Activated B cell treated with CpG ODN at 0.5 μM for 24 hours (primary cell): ENCODE data around the gene C2orf42. TPM values are rescaled to one million over a fixed set of nuclear protein-coding genes. Genes with fewer than 3 reads are reported as not detected.
"Not testable (repeated sequence)": the region's sequence is repeated elsewhere in the genome, so short reads cannot be mapped to it uniquely, and the experiment has no call there.

Experiments used
- ATAC-seq: fragments of 200-7000 bp; cut with Tn5 transposase; one replicate; pipeline ENCODE4 v1.10.0; 2021; ENCODE audit warnings: low read depth, mild to moderate bottlenecking, moderate library complexity
- CTCF ChIA-PET: fragments of 350-600 bp; sonication (Branson Sonifier 250); formaldehyde crosslinking; loops from one replicate; lab custom pipeline; 2021; ENCODE audit warnings: antibody characterized with exemption; lab: Charles Lee
- POLR2A ChIA-PET: fragments of 350-600 bp; sonication (Branson Sonifier 250); formaldehyde crosslinking; loops from one replicate; lab custom pipeline; 2021; ENCODE audit warnings: antibody characterized with exemption; lab: Charles Lee
- DNase-seq: peaks from one replicate; pipeline ENCODE4 v3.0.0; 2022
- H3K27ac Mint-ChIP-seq: one replicate; pipeline ENCODE4 v1.8.0; 2020; ENCODE audit warnings: mixed read lengths
- H3K27me3 Mint-ChIP-seq: one replicate; pipeline ENCODE4 v1.8.0; 2021; ENCODE audit warnings: mixed read lengths
- H3K36me3 Mint-ChIP-seq: one replicate; pipeline ENCODE4 v1.8.0; 2021; ENCODE audit warnings: low read depth, mixed read lengths
- H3K4me1 Mint-ChIP-seq: one replicate; pipeline ENCODE4 v1.8.0; 2021; ENCODE audit warnings: mixed read lengths
- H3K4me3 Mint-ChIP-seq: one replicate; pipeline ENCODE4 v1.8.0; 2020; ENCODE audit warnings: mild to moderate bottlenecking, mixed read lengths
- H3K9me3 Mint-ChIP-seq: one replicate; pipeline ENCODE4 v1.8.0; 2020; ENCODE audit warnings: mixed read lengths
- CTCF ChIP-seq: fragments of 200-600 bp; IDR thresholded peaks from one replicate; pipeline ENCODE4 v1.8.0; 2022; ENCODE audit warnings: antibody characterized with exemption, mild to moderate bottlenecking
- intact Hi-C: fragments of 100-400 bp; cut with micrococcal nuclease; formaldehyde crosslinking; loops from one replicate; pipeline ENCODE4 v1.15.1; 2024
- total RNA-seq: library from RNA; stranded (reverse); gene quantifications from 2 replicates; pipeline ENCODE4 v1.2.3, GENCODE V29; 2022

C2orf42 gene
- total RNA-seq, 1 donor from 2014 or later, result 34.8 TPM

DNA sequence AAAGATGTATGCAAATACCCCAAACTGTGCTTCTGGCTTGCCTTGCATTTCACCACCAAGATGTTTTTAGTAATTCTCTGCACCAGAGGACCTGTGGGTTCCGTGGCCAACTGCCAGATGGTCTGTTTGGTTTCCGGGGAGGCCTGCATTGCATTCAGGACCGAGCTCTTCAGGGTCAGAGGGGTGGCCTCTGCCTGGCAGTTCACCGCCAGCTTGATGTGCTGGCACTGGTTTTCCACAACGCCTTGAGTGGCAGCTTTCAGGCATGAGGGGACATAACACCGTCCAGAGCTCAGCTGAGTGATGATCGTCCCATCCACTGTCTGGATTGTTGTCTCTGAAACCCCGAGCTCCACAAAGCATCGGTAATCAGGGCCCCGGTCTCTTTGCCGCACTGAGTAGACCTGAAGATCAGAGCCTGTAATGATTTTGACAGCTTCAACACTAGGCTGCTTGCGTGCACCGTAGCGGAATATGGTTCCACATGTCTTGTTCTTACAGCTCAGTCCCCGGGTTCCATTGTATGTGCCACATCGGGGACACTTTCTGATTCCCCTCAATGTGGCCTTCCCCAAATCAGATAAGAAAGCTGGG is 9.4 kb downstream of the C2orf42 start:
- Mint-ChIP-seq H3K36me3 (peaks cover 33% of the 10 kb centered on the region), H3K27me3 (no peaks in the 10 kb centered on the region), H3K27ac (peak overlapping the region; percentile 75), H3K9me3 (no peaks in the 10 kb centered on the region), H3K4me1 (peaks cover 15% of the 10 kb centered on the region), H3K4me3 (peak overlapping the region; percentile 71)
- intact Hi-C loops, result no loop called here
- peak; percentile 75 for ATAC-seq
- peak; percentile 19 for DNase-seq
- POLR2A ChIA-PET, result interaction anchor here (0.6 to 3.8 kb wide), 5 partner anchors 9 to 267 kb away, joined by 3 to 51 read pairs (median 7); partner anchors contain the start of genes C2orf42 and MXD1
- CTCF ChIA-PET, result interaction anchor here (1.7 to 1.8 kb wide), 2 partner anchors 9 to 270 kb away, joined by 4 to 11 read pairs; partner anchors contain the start of gene C2orf42
- TF ChIP-seq CTCF, result no peak

DNA sequence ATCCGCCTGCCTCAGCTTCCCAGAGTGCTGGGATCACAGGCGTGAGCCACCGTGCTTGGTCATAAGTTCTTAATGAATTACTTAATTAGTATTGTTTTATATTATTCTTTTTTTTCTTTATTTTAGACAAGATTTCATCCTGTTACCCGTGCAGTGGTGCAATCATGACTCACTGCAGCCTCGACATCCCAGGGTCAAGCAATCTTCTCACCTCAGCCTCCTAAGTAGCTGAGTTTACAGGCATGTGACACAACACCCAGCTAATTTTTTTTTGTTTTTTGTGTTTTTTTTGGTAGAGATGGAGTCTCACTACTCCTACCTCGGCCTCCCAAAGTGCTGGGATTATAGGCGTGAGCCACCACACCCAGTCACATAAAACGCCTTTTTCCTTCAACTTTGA is 17.3 kb downstream of the C2orf42 start:
- no peak for DNase-seq
- ChIA-PET POLR2A (no interaction called here), CTCF (no interaction called here)
- no peak overlapping the region for H3K27ac Mint-ChIP-seq
- peaks cover 58% of the 10 kb centered on the region for H3K36me3 Mint-ChIP-seq
- H3K27me3 Mint-ChIP-seq, result no peaks in the 10 kb centered on the region
- ATAC-seq, result no peak
- H3K4me3 Mint-ChIP-seq, result no peak overlapping the region
- no peak for TF ChIP-seq CTCF
- no peaks in the 10 kb centered on the region for H3K4me1 Mint-ChIP-seq
- no peaks in the 10 kb centered on the region for H3K9me3 Mint-ChIP-seq
- intact Hi-C loops, result no loop called here

DNA sequence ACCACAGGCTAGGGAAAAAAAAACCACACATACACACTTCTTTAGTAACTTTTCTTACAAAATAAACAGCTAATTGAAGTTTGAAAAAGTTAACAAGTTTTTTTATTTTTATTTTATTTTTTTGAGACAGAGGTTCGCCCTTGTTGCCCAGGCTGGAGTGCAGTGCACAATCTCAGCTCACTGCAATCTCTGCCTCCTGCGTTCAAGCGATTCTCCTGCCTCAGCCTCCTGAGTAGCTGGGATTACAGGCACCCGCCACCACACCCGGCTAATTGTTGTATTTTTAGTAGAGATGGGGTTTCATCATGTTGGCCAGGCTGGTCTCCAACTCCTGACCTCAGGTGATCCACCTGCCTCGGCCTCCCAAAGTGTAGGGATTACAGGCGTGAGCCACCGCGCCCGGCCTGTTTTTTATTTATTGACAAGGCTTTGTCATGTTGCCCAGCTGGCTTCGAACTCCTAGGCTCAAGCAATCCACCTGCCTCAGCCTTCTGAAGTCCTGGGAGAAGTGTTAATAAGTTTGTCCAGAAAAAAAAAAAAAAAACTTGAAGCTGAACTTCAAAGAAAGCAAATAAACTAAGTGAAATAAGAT is 21.1 kb downstream of the C2orf42 start:
- CTCF ChIA-PET, DNase-seq, ATAC-seq, H3K27me3 Mint-ChIP-seq, H3K4me1 Mint-ChIP-seq, H3K27ac Mint-ChIP-seq, H3K9me3 Mint-ChIP-seq, intact Hi-C loops, POLR2A ChIA-PET, H3K4me3 Mint-ChIP-seq: not testable (repeated sequence)
- H3K36me3 Mint-ChIP-seq, result peaks cover 59% of the 10 kb centered on the region

GRCh38 chr2:70161069-70161534 is 29.7 kb downstream of the C2orf42 start:
- H3K27ac Mint-ChIP-seq, result no peak overlapping the region
- DNase-seq (no peak), ATAC-seq (no peak)
- no peak overlapping the region for H3K4me3 Mint-ChIP-seq
- ChIA-PET CTCF (no interaction called here), POLR2A (interaction anchor here (2.0 kb wide), 1 partner anchor 247 kb away, joined by 4 read pairs; the partner anchor contains the start of gene MXD1)
- no peaks in the 10 kb centered on the region for H3K9me3 Mint-ChIP-seq
- H3K27me3 Mint-ChIP-seq, result no peaks in the 10 kb centered on the region
- intact Hi-C loops, result no loop called here
- no peaks in the 10 kb centered on the region for H3K4me1 Mint-ChIP-seq
- H3K36me3 Mint-ChIP-seq, result peaks cover 37% of the 10 kb centered on the region
- TF ChIP-seq CTCF, result no peak

- intact Hi-C loops, result no loop called here
- no peak for TF ChIP-seq CTCF
- POLR2A ChIA-PET, result interaction anchor here (2.0 kb wide), 1 partner anchor 246 kb away, joined by 4 read pairs; the partner anchor contains the start of gene MXD1
- Mint-ChIP-seq H3K4me3 (no peak overlapping the region), H3K36me3 (peaks cover 37% of the 10 kb centered on the region), H3K4me1 (no peaks in the 10 kb centered on the region), H3K27ac (no peak overlapping the region), H3K9me3 (no peaks in the 10 kb centered on the region), H3K27me3 (no peaks in the 10 kb centered on the region)
- ATAC-seq (no peak), DNase-seq (no peak)
- CTCF ChIA-PET, result no interaction called here
These were observed 30.3 kb downstream of the C2orf42 start for GRCh38 chr2:70160545-70160944.

GRCh38 chr2:70149130-70149686 is 41.6 kb downstream of the C2orf42 start:
- POLR2A ChIA-PET, intact Hi-C loops, ATAC-seq: not testable (repeated sequence)

GRCh38 chr2:70148211-70148760 is 42.5 kb downstream of the C2orf42 start:
- POLR2A ChIA-PET, H3K9me3 Mint-ChIP-seq, ATAC-seq, H3K27me3 Mint-ChIP-seq, H3K4me3 Mint-ChIP-seq, H3K27ac Mint-ChIP-seq, intact Hi-C loops, DNase-seq: not testable (repeated sequence)
- CTCF ChIA-PET, result interaction anchor here (0.6 kb wide), 1 partner anchor 155 kb away, joined by 3 read pairs; no protein-coding TSS in a partner anchor
- H3K4me1 Mint-ChIP-seq, result peaks cover 10% of the 10 kb centered on the region
- H3K36me3 Mint-ChIP-seq, result peaks cover 30% of the 10 kb centered on the region

More at GRCh38 chr2:70149130-70149686, 41.6 kb downstream of the C2orf42 start:
- H3K27me3 Mint-ChIP-seq, DNase-seq, CTCF ChIA-PET, H3K4me3 Mint-ChIP-seq, H3K4me1 Mint-ChIP-seq, H3K9me3 Mint-ChIP-seq, H3K27ac Mint-ChIP-seq: not testable (repeated sequence)
- H3K36me3 Mint-ChIP-seq, result peaks cover 33% of the 10 kb centered on the region
